HG03108 (cell line): ENCODE data around the gene STK36.
A peak's percentile ranks its signal among the peaks of the same experiment; 100 is the strongest.
"Not testable (repeated sequence)": the region's sequence is repeated elsewhere in the genome, so short reads cannot be mapped to it uniquely, and the experiment has no call there.

Experiments
- ATAC-seq: cut with Tn5 transposase; IDR thresholded peaks from one replicate; pipeline ENCODE4 v1.9.1; 2021; ENCODE audit warnings: moderate library complexity; ENCODE audit not compliant: unreplicated experiment

Gene STK36

GRCh38 chr2:218659258-218659987, 12.5 kb upstream of the STK36 start, which contains the start of the genes BCS1L and ZNF142:
Gene BCS1L (plus strand): TSS chr2:218659683. CDS start chr2:218660988, 1,305 bp downstream.
Gene ZNF142 (minus strand): TSS chr2:218659623. CDS start chr2:218656429, 3,194 bp downstream.
- ATAC-seq = peak; percentile 94

GRCh38 chr2:218659988-218660358, 11.9 kb upstream of the STK36 start:
- ATAC-seq = no peak

GRCh38 chr2:218662377-218662776, 9.5 kb upstream of the STK36 start:
- no peak for ATAC-seq

- no peak for ATAC-seq
Measured at GRCh38 chr2:218662827-218663226, 9.1 kb upstream of the STK36 start.

- no peak for ATAC-seq
Measured at GRCh38 chr2:218663901-218664300, 8.0 kb upstream of the STK36 start.

- no peak for ATAC-seq
Measured at GRCh38 chr2:218664653-218665052, 7.2 kb upstream of the STK36 start.

GRCh38 chr2:218671097-218671653, 711 bp upstream of the STK36 start:
- no peak for ATAC-seq

- no peak for ATAC-seq
Measured at GRCh38 chr2:218679119-218679518, 7.2 kb downstream of the STK36 start.

GRCh38 chr2:218680061-218680460, 8.2 kb downstream of the STK36 start:
- no peak for ATAC-seq

- ATAC-seq = not testable (repeated sequence)
Measured at GRCh38 chr2:218687400-218688060, 15.6 kb downstream of the STK36 start.

GRCh38 chr2:218691234-218691633, 19.3 kb downstream of the STK36 start:
- ATAC-seq = no peak

GRCh38 chr2:218694405-218695145, 22.7 kb downstream of the STK36 start:
- ATAC-seq = no peak

GRCh38 chr2:218698885-218699284, 27.0 kb downstream of the STK36 start:
- ATAC-seq = no peak

GRCh38 chr2:218701806-218702205, 29.9 kb downstream of the STK36 start:
- ATAC-seq = no peak

- no peak for ATAC-seq
Measured at GRCh38 chr2:218703341-218703740, 31.5 kb downstream of the STK36 start.

- ATAC-seq = no peak
Measured at GRCh38 chr2:218708086-218708485, 36.2 kb downstream of the STK36 start.

- ATAC-seq = no peak
Measured at GRCh38 chr2:218709908-218710307, 38.0 kb downstream of the STK36 start.

GRCh38 chr2:218710334-218710686, 38.4 kb downstream of the STK36 start:
- no peak for ATAC-seq

GRCh38 chr2:218710687-218711549, 39.0 kb downstream of the STK36 start, which contains the start of gene TTLL4:
Gene TTLL4 (plus strand): TSS chr2:218710835. CDS start chr2:218737677, 26,842 bp downstream.
- peak; percentile 94 for ATAC-seq

GRCh38 chr2:218711550-218711929, 39.7 kb downstream of the STK36 start:
- ATAC-seq = no peak
